Caco-2 (cell line): Measurements from ENCODE around the gene APMAP. TPM values are rescaled to one million over a fixed set of nuclear protein-coding genes. Genes with fewer than 3 reads are reported as not detected.

ENCODE experiments used
- BruUV-seq: library from RNA; stranded (reverse); fragments of 400-500 nt; replicated peaks from 2 replicates; lab custom pipeline; 2021; lab: Mats Ljungman, UMichigan
- CTCF ChIA-PET: fragments of 300-600 bp; sonication (Branson Sonifier 250); formaldehyde crosslinking; loops from one replicate; lab custom pipeline; 2022; ENCODE audit warnings: antibody characterized with exemption; lab: Charles Lee
- POLR2A ChIA-PET: fragments of 300-600 bp; sonication (Branson Sonifier 250); formaldehyde crosslinking; loops from one replicate; lab custom pipeline; 2022; ENCODE audit warnings: antibody characterized with exemption; lab: Charles Lee
- DNase-seq, 2 experiments: peaks; one replicate each; pipeline versions ENCODE4 v3.0.0 to v3.0.0-alpha.2; 2020 to 2022
- H3K27me3 ChIP-seq: replicated peaks from 2 replicates; pipeline ENCODE4 v1.6.0; 2011; ENCODE audit warnings: low read length; ENCODE audit not compliant: control insufficient read depth, insufficient read depth
- H3K36me3 ChIP-seq: 2 replicates; pipeline ENCODE4 v1.5.1; 2011; ENCODE audit warnings: low read length; ENCODE audit not compliant: control insufficient read depth, insufficient read depth
- H3K4me1 ChIP-seq: fragments of 250-450 bp; sonication (Bioruptor Pico); 2 replicates; pipeline ENCODE4 v1.5.1; 2020; ENCODE audit warnings: mild to moderate bottlenecking
- H3K4me3 ChIP-seq: 2 replicates; pipeline ENCODE4 v1.5.1; 2011; ENCODE audit warnings: low read depth, mild to moderate bottlenecking, control low read depth, low read length
- H3K9me3 ChIP-seq: fragments of 250-450 bp; sonication (Bioruptor Pico); 2 replicates; pipeline ENCODE4 v1.5.1; 2020; ENCODE audit warnings: mild to moderate bottlenecking, moderate library complexity
- H3K27ac Mint-ChIP-seq: one replicate; pipeline ENCODE4 v1.8.0; 2022; ENCODE audit warnings: mixed read lengths; ENCODE audit not compliant: unreplicated experiment
- H3K27me3 Mint-ChIP-seq: one replicate; pipeline ENCODE4 v1.8.0; 2022; ENCODE audit warnings: mixed read lengths; ENCODE audit not compliant: insufficient read depth, unreplicated experiment
- H3K36me3 Mint-ChIP-seq: one replicate; pipeline ENCODE4 v1.8.0; 2022; ENCODE audit warnings: mild to moderate bottlenecking, mixed read lengths; ENCODE audit not compliant: insufficient read depth, unreplicated experiment
- H3K4me1 Mint-ChIP-seq: one replicate; pipeline ENCODE4 v1.8.0; 2022; ENCODE audit warnings: low read depth, mixed read lengths; ENCODE audit not compliant: unreplicated experiment
- H3K4me3 Mint-ChIP-seq: one replicate; pipeline ENCODE4 v1.8.0; 2022; ENCODE audit warnings: mild to moderate bottlenecking, moderate library complexity, mixed read lengths; ENCODE audit not compliant: unreplicated experiment
- H3K9me3 Mint-ChIP-seq: one replicate; pipeline ENCODE4 v1.8.0; 2022; ENCODE audit warnings: mixed read lengths; ENCODE audit not compliant: unreplicated experiment
- intact Hi-C: fragments of 100-400 bp; cut with micrococcal nuclease; formaldehyde crosslinking; loops from one replicate; pipeline ENCODE4 v1.10.0; 2022; ENCODE audit not compliant: unreplicated experiment
- total RNA-seq: library from RNA; stranded (reverse); gene quantifications from 2 replicates; pipeline ENCODE4 v1.2.3, GENCODE V29; 2022
- TF ChIP-seq, protein P1 (sequence below), 2 experiments: fragments of 200-600 bp in 1 of 2; IDR thresholded peaks; 1 replicate in 1 of 2; 2 replicates in 1 of 2; pipeline versions ENCODE4 v1.5.1 to v1.8.0; 2011 to 2022; ENCODE audit warnings: antibody characterized with exemption in 1 of 2, control low read depth in 1 of 2, inconsistent platforms in 1 of 2, low read depth in 1 of 2, low read length in 1 of 2, mild to moderate bottlenecking in 1 of 2, moderate library complexity in 1 of 2; ENCODE audit not compliant: insufficient read depth in 1 of 2, severe bottlenecking in 1 of 2, unreplicated experiment in 1 of 2

APMAP gene
- total RNA-seq, 1 experiment from 2014 or later, result 138 TPM

GRCh38 chr20:24914388-24915241, 77.9 kb downstream of the APMAP start:
- Mint-ChIP-seq H3K27ac (no peak overlapping the region), H3K4me3 (no peak overlapping the region), H3K9me3 (no peaks in the 10 kb centered on the region), H3K36me3 (no peaks in the 10 kb centered on the region), H3K27me3 (peaks cover 11% of the 10 kb centered on the region), H3K4me1 (no peaks in the 10 kb centered on the region)
- CTCF ChIA-PET, result interaction anchor here (1.2 kb wide), 1 partner anchor 134 kb away, joined by 4 read pairs; no protein-coding TSS in a partner anchor
- TF ChIP-seq, protein P1, sequence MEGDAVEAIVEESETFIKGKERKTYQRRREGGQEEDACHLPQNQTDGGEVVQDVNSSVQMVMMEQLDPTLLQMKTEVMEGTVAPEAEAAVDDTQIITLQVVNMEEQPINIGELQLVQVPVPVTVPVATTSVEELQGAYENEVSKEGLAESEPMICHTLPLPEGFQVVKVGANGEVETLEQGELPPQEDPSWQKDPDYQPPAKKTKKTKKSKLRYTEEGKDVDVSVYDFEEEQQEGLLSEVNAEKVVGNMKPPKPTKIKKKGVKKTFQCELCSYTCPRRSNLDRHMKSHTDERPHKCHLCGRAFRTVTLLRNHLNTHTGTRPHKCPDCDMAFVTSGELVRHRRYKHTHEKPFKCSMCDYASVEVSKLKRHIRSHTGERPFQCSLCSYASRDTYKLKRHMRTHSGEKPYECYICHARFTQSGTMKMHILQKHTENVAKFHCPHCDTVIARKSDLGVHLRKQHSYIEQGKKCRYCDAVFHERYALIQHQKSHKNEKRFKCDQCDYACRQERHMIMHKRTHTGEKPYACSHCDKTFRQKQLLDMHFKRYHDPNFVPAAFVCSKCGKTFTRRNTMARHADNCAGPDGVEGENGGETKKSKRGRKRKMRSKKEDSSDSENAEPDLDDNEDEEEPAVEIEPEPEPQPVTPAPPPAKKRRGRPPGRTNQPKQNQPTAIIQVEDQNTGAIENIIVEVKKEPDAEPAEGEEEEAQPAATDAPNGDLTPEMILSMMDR (IDR thresholded peaks at IDR 0.05; ENCODE audit: insufficient read depth in 1 of 2, low read depth in 1 of 2, low read length in 1 of 2, severe bottlenecking in 1 of 2, unreplicated experiment in 1 of 2), result no peak
- peaks cover 6% of the 10 kb centered on the region; the same call in 1 of the 2 replicates for H3K4me1 ChIP-seq
- intact Hi-C loops, result no loop called here
- no TSS peak for BruUV-seq
- POLR2A ChIA-PET, result no interaction called here
- H3K9me3 ChIP-seq, result no peaks in the 10 kb centered on the region
- H3K4me3 ChIP-seq, result no peak overlapping the region
- no peaks in the 10 kb centered on the region for H3K27me3 ChIP-seq
- H3K36me3 ChIP-seq, result no peaks in the 10 kb centered on the region
- no peak for DNase-seq

DNA sequence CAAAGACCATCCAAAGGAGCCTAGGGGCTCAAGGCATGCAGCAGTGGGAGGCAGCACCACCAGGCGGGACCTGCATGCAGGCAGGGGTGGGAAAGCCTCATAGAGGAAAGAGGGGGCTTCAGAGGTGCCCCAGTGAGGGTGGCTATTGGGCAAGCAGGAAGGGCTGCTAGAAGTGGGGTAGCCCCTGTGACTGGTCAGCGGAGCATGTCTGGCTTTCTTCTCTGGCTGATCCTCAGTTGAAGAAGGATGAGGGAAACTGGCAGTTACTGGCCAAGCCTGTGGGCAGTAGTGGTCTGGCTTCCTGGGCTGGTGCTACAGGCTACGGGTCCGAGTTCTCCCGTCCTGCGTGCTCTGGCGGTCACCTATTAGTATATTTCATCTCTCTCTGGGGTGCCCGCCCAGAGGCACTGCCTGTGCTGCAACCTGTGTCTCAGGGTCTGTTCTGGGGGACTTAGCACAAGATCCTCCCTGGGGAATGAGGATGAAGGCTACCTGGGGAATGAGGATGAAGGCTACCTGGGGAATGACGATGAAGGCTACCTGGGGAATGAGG, 79.4 kb downstream of the APMAP start:
- Histone ChIP-seq H3K4me1 (no peaks in the 10 kb centered on the region), H3K27me3 (no peaks in the 10 kb centered on the region), H3K36me3 (no peaks in the 10 kb centered on the region), H3K4me3 (no peak overlapping the region), H3K9me3 (no peaks in the 10 kb centered on the region)
- Mint-ChIP-seq H3K4me1 (no peaks in the 10 kb centered on the region), H3K27me3 (peaks cover 11% of the 10 kb centered on the region), H3K4me3 (no peak overlapping the region), H3K27ac (no peak overlapping the region), H3K9me3 (no peaks in the 10 kb centered on the region), H3K36me3 (no peaks in the 10 kb centered on the region)
- TF ChIP-seq, protein P1 (IDR thresholded peaks at IDR 0.05; ENCODE audit: insufficient read depth in 1 of 2, low read depth in 1 of 2, low read length in 1 of 2, severe bottlenecking in 1 of 2, unreplicated experiment in 1 of 2), result no peak
- intact Hi-C loops, result no loop called here
- POLR2A ChIA-PET, result no interaction called here
- no peak for DNase-seq
- BruUV-seq, result no TSS peak
- CTCF ChIA-PET, result no interaction called here

Other genes starting within 250 kb of the APMAP start
- gene CST7, start 43.5 kb downstream of the APMAP start, total RNA-seq, result not detected in 2 replicates
- 81.9 and 113 TPM in 2 replicates for gene ACSS1, start 65.4 kb upstream of the APMAP start, total RNA-seq
- gene VSX1, start 89.4 kb upstream of the APMAP start, total RNA-seq, result not detected in 2 replicates
- 86.6 and 89.4 TPM in 2 replicates for gene ENTPD6, start 203.0 kb upstream of the APMAP start, total RNA-seq